ENCODE data around the gene PINLYP.

DNA sequence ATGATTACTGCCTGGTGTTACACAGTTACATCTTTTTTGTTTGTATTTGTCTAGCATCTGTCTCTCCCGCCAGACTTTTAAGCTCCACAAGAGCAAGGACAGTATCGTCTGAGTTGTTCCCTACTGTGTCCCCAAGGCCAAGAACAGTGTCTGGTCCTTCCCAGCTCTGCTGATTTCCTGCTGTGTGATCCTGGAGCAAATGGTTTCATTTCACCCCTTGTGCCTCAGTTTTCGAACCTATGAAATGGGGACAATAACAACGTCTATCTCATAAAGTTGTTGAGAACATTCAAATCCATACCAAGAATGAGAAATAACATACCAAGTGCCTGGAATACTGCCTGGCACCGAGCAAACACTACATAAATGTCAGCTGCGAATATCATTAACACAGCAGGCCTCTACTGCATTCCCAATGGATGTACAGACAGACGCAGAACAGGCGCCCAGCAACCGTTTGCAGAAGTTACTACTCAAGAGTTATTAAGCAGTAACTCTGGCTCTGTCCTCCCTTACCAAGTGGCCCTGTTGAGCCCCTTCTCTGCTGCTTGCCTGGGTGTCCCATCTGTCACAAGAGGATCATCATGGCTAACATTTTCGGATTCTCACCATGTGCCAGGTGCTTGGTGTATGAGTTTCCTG lies 11.7 kb upstream of the PINLYP start:
- TF ChIP-seq, protein P1, sequence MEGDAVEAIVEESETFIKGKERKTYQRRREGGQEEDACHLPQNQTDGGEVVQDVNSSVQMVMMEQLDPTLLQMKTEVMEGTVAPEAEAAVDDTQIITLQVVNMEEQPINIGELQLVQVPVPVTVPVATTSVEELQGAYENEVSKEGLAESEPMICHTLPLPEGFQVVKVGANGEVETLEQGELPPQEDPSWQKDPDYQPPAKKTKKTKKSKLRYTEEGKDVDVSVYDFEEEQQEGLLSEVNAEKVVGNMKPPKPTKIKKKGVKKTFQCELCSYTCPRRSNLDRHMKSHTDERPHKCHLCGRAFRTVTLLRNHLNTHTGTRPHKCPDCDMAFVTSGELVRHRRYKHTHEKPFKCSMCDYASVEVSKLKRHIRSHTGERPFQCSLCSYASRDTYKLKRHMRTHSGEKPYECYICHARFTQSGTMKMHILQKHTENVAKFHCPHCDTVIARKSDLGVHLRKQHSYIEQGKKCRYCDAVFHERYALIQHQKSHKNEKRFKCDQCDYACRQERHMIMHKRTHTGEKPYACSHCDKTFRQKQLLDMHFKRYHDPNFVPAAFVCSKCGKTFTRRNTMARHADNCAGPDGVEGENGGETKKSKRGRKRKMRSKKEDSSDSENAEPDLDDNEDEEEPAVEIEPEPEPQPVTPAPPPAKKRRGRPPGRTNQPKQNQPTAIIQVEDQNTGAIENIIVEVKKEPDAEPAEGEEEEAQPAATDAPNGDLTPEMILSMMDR (IDR thresholded peaks at IDR 0.05), result no peak
- no peak for TF ChIP-seq POLR2A (IDR thresholded peaks at IDR 0.05)
- no peak for TF ChIP-seq EP300 (IDR thresholded peaks at IDR 0.05)

Measured in gastroesophageal sphincter (tissue), 3 donors.